Neural crest cell (in vitro differentiated cells): ENCODE results near the gene CASK. TPM values are rescaled to one million over a fixed set of nuclear protein-coding genes. Genes with fewer than 3 reads are reported as not detected.

ENCODE experiments used
- DNase-seq: peaks from one replicate; pipeline ENCODE4 v3.0.0; 2021; ENCODE audit warnings: low read depth, mixed read lengths, low spot score
- H3K27ac Mint-ChIP-seq: one replicate; pipeline ENCODE4 v1.8.0; 2021; ENCODE audit warnings: mild to moderate bottlenecking, mixed read lengths; ENCODE audit not compliant: unreplicated experiment
- H3K27me3 Mint-ChIP-seq: 2 replicates; pipeline ENCODE4 v1.8.0; 2021; ENCODE audit warnings: low read depth, mild to moderate bottlenecking, mixed read lengths
- H3K36me3 Mint-ChIP-seq: 2 replicates; pipeline ENCODE4 v1.8.0; 2021; ENCODE audit warnings: low read depth, mild to moderate bottlenecking, mixed read lengths
- H3K4me1 Mint-ChIP-seq: 2 replicates; pipeline ENCODE4 v1.8.0; 2021; ENCODE audit warnings: mixed read lengths
- H3K4me3 Mint-ChIP-seq: one replicate; pipeline ENCODE4 v1.8.0; 2021; ENCODE audit warnings: mild to moderate bottlenecking, mixed read lengths
- H3K9me3 Mint-ChIP-seq: 2 replicates; pipeline ENCODE4 v1.8.0; 2021; ENCODE audit warnings: mixed read lengths
- CTCF ChIP-seq: fragments of 200-600 bp; sonication (generic); conservative IDR thresholded peaks from 2 replicates; pipeline ENCODE4 v1.5.0; 2021; ENCODE audit warnings: antibody characterized with exemption, mild to moderate bottlenecking
- total RNA-seq: library from RNA; stranded (reverse); gene quantifications from 2 replicates; pipeline ENCODE4 v1.2.1, GENCODE V29; 2021

The CASK gene
- total RNA-seq, 1 donor from 2014 or later, result 57.8 TPM

GRCh38 chrX:41863343-41864203 is 59.8 kb downstream of the CASK start:
- TF ChIP-seq CTCF, result no peak

GRCh38 chrX:41862562-41863184 is 60.7 kb downstream of the CASK start:
- DNase-seq, result no peak
- H3K4me3 Mint-ChIP-seq, result no peak overlapping the region
- peaks cover 2% of the 10 kb centered on the region for H3K36me3 Mint-ChIP-seq
- no peak for TF ChIP-seq CTCF
- H3K9me3 Mint-ChIP-seq, result peaks cover 10% of the 10 kb centered on the region
- peaks cover 5% of the 10 kb centered on the region for H3K4me1 Mint-ChIP-seq
- H3K27ac Mint-ChIP-seq, result no peak overlapping the region
- no peaks in the 10 kb centered on the region for H3K27me3 Mint-ChIP-seq

More at GRCh38 chrX:41863343-41864203, 59.8 kb downstream of the CASK start:
- Mint-ChIP-seq H3K36me3 (peaks cover 2% of the 10 kb centered on the region), H3K4me3 (no peak overlapping the region), H3K27ac (no peak overlapping the region), H3K4me1 (peaks cover 4% of the 10 kb centered on the region), H3K9me3 (peaks cover 7% of the 10 kb centered on the region), H3K27me3 (no peaks in the 10 kb centered on the region)
- no peak for DNase-seq

- Mint-ChIP-seq H3K4me1 (peaks cover 7% of the 10 kb centered on the region), H3K4me3 (peak overlapping the region; percentile 31), H3K27me3 (no peaks in the 10 kb centered on the region), H3K36me3 (peaks cover 5% of the 10 kb centered on the region), H3K9me3 (peaks cover 9% of the 10 kb centered on the region), H3K27ac (no peak overlapping the region)
- TF ChIP-seq CTCF, result no peak
- DNase-seq, result no peak
Measured at GRCh38 chrX:41858161-41858775, 65.1 kb downstream of the CASK start.

- Mint-ChIP-seq H3K9me3 (peaks cover 9% of the 10 kb centered on the region), H3K27ac (no peak overlapping the region), H3K27me3 (no peaks in the 10 kb centered on the region), H3K36me3 (peaks cover 8% of the 10 kb centered on the region), H3K4me3 (no peak overlapping the region), H3K4me1 (peaks cover 7% of the 10 kb centered on the region)
- TF ChIP-seq CTCF, result no peak
- no peak for DNase-seq
Measured at GRCh38 chrX:41857670-41858069, 65.7 kb downstream of the CASK start.

- no peak for TF ChIP-seq CTCF
- DNase-seq, result no peak
- Mint-ChIP-seq H3K9me3 (peaks cover 31% of the 10 kb centered on the region), H3K36me3 (peaks cover 53% of the 10 kb centered on the region), H3K4me3 (no peak overlapping the region), H3K4me1 (no peaks in the 10 kb centered on the region), H3K27me3 (no peaks in the 10 kb centered on the region), H3K27ac (no peak overlapping the region)
Measured at GRCh38 chrX:41846714-41847113, 76.6 kb downstream of the CASK start.
